HEK293 (cell line): ENCODE measurements around the gene MSI2.

Experiments
- CTCF ChIP-seq: fragments of 450-650 bp; formaldehyde crosslinking; IDR thresholded peaks from 2 replicates; pipeline ENCODE4 v1.5.1; 2016; ENCODE audit warnings: missing biosample characterization, missing genetic modification characterization
- ZNF133 ChIP-seq: fragments of 450-650 bp; formaldehyde crosslinking; IDR thresholded peaks from 2 replicates; pipeline ENCODE4 v1.5.1; 2016; ENCODE audit warnings: missing biosample characterization, missing genetic modification characterization
- ZNF184 ChIP-seq: fragments of 450-650 bp; IDR thresholded peaks from 2 replicates; pipeline ENCODE4 v1.5.1; 2018; ENCODE audit warnings: missing biosample characterization, mild to moderate bottlenecking, missing genetic modification characterization
- ZNF555 ChIP-seq: fragments of 450-650 bp; formaldehyde crosslinking; conservative IDR thresholded peaks from 2 replicates; pipeline ENCODE4 v1.5.1; 2017; ENCODE audit warnings: missing biosample characterization, mild to moderate bottlenecking, missing genetic modification characterization, inconsistent platforms
- ZNF768 ChIP-seq: fragments of 450-650 bp; formaldehyde crosslinking; IDR thresholded peaks from 2 replicates; pipeline ENCODE4 v1.5.1; 2018; ENCODE audit warnings: missing biosample characterization, mild to moderate bottlenecking, missing genetic modification characterization
- TF ChIP-seq, protein P1 (sequence below): sonication (generic); formaldehyde crosslinking; IDR thresholded peaks from 2 replicates; pipeline ENCODE4 v1.8.1; 2022; ENCODE audit warnings: mild to moderate bottlenecking, moderate library complexity, missing genetic modification reagents

GRCh38 chr17:57485566-57485865 lies 229.2 kb downstream of the MSI2 start:
- no peak for TF ChIP-seq CTCF (tag by site-specific recombination)
- TF ChIP-seq ZNF768 (tag by site-specific recombination), result no peak
- TF ChIP-seq, protein P1, sequence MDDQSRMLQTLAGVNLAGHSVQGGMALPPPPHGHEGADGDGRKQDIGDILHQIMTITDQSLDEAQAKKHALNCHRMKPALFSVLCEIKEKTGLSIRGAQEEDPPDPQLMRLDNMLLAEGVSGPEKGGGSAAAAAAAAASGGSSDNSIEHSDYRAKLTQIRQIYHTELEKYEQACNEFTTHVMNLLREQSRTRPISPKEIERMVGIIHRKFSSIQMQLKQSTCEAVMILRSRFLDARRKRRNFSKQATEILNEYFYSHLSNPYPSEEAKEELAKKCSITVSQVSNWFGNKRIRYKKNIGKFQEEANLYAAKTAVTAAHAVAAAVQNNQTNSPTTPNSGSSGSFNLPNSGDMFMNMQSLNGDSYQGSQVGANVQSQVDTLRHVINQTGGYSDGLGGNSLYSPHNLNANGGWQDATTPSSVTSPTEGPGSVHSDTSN (CRISPR knock-in tag), result no peak
- TF ChIP-seq ZNF133 (tag by site-specific recombination), result no peak
- no peak for TF ChIP-seq ZNF184 (tag by site-specific recombination)
- TF ChIP-seq ZNF555 (tag by site-specific recombination), result no peak
